GM12891 (cell line): ENCODE data around the gene CDKN2B.

Source experiments
- POLR2A ChIP-seq: IDR thresholded peaks from 2 replicates; pipeline ENCODE4 v1.6.1; 2011; ENCODE audit warnings: low read depth, low read length, control low read depth
- POLR2AphosphoS5 ChIP-seq: IDR thresholded peaks from 2 replicates; pipeline ENCODE4 v1.6.1; 2011; ENCODE audit warnings: low read depth, low read length, control low read depth
- SPI1 ChIP-seq: IDR thresholded peaks from 2 replicates; pipeline ENCODE4 v1.6.1; 2011; ENCODE audit warnings: low read depth, low read length, control low read depth
- TAF1 ChIP-seq: IDR thresholded peaks from 2 replicates; pipeline ENCODE4 v1.6.1; 2011; ENCODE audit warnings: low read depth, low read length, control low read depth

GRCh38 chr9:22047596-22047995, 38.5 kb upstream of the CDKN2B start:
- TF ChIP-seq POLR2A (no peak), POLR2AphosphoS5 (no peak), TAF1 (no peak), SPI1 (no peak)
